Measurements from ENCODE around the gene PARK7. TPM values are rescaled to one million over a fixed set of nuclear protein-coding genes. Genes with fewer than 3 reads are reported as not detected.

The PARK7 gene
- total and polyA plus RNA-seq, 12 donors: 266 to 697 (median 398) TPM

- Histone ChIP-seq H3K4me3 (peak overlapping the region in 3 of 4 donors; percentile 39 to 62 (median 48)), H3K27ac (peak overlapping the region; percentile 49 to 96 (median 83)), H3K9me3 (replicated peaks in 1 of 3) (no peaks in the 10 kb centered on the region), H3K27me3 (no peaks in the 10 kb centered on the region), H3K36me3 (replicated peaks in 1 of 2) (no peaks in the 10 kb centered on the region), H3K4me1 (replicated peaks in 1 of 2) (no peaks in the 10 kb centered on the region)
- DNase-seq: peak; percentile 94 to 98 (median 96)
- no peak for TF ChIP-seq CTCF (IDR thresholded peaks at IDR 0.05)
- TF ChIP-seq POLR2A (IDR thresholded peaks at IDR 0.05): peak in 1 of 2 donors; percentile 79
- WGBS, 4 donors: 1 to 9% (median 4%) methylated on average over 11 to 65 of the region's 65 CpGs
- intact Hi-C loops (cut with DNase I): no loop called here
These were observed 7.5 kb upstream of the PARK7 start for GRCh38 chr1:7953850-7954609.

GRCh38 chr1:7954683-7955082 lies 6.8 kb upstream of the PARK7 start:
- H3K36me3 ChIP-seq (replicated peaks in 1 of 2): no peaks in the 10 kb centered on the region
- peak overlapping the region in 2 of 4 donors; percentile 39 to 62 for H3K4me3 ChIP-seq
- TF ChIP-seq POLR2A (IDR thresholded peaks at IDR 0.05) (no peak), CTCF (IDR thresholded peaks at IDR 0.05) (no peak)
- 65 to 70% (median 68%) methylated on average over 7 of the region's 7 CpGs for WGBS, 4 donors
- no peaks in the 10 kb centered on the region for H3K9me3 ChIP-seq (replicated peaks in 1 of 3)
- peak overlapping the region in 4 of 5 donors; percentile 71 to 96 (median 84) for H3K27ac ChIP-seq
- no peaks in the 10 kb centered on the region for H3K4me1 ChIP-seq (replicated peaks in 1 of 2)
- intact Hi-C loops (cut with DNase I): no loop called here
- H3K27me3 ChIP-seq: no peaks in the 10 kb centered on the region
- DNase-seq: no peak

GRCh38 chr1:7956218-7957032 lies 5.1 kb upstream of the PARK7 start:
- TF ChIP-seq POLR2A (IDR thresholded peaks at IDR 0.05) (no peak), CTCF (IDR thresholded peaks at IDR 0.05) (no peak)
- intact Hi-C loops (cut with DNase I): no loop called here
- Histone ChIP-seq H3K27me3 (no peaks in the 10 kb centered on the region), H3K4me3 (no peak overlapping the region), H3K4me1 (replicated peaks in 1 of 2) (peaks cover 5 to 7% of the 10 kb centered on the region in 2 donors), H3K27ac (no peak overlapping the region), H3K36me3 (replicated peaks in 1 of 2) (no peaks in the 10 kb centered on the region), H3K9me3 (replicated peaks in 1 of 3) (no peaks in the 10 kb centered on the region)
- no peak for DNase-seq
- 84 to 93% (median 86%) methylated on average over 6 to 10 of the region's 10 CpGs for WGBS, 4 donors

- TF ChIP-seq CTCF (IDR thresholded peaks at IDR 0.05) (no peak), POLR2A (IDR thresholded peaks at IDR 0.05) (no peak)
- DNase-seq: peak in 1 of 7 donors; percentile 24
- no peak overlapping the region for H3K4me3 ChIP-seq
- H3K4me1 ChIP-seq (replicated peaks in 1 of 2): peaks cover 12 to 31% of the 10 kb centered on the region in 2 donors
- WGBS, 4 donors: 84 to 93% (median 92%) methylated on average over 2 of the region's 2 CpGs
- intact Hi-C loops (cut with DNase I): no loop called here
- peaks cover 0 to 21% of the 10 kb centered on the region in 2 donors for H3K36me3 ChIP-seq (replicated peaks in 1 of 2)
- no peaks in the 10 kb centered on the region for H3K9me3 ChIP-seq (replicated peaks in 1 of 3)
- H3K27me3 ChIP-seq: no peaks in the 10 kb centered on the region
- H3K27ac ChIP-seq: peak overlapping the region in 1 of 5 donors; percentile 96
These were observed 1.3 kb upstream of the PARK7 start for GRCh38 chr1:7960165-7960564.

All from adrenal gland (tissue), 12 donors.